CD4-positive, alpha-beta T cell treated with Interleukin-2 at 100 ng/mL for 4 hours (primary cell): Measurements from ENCODE around the gene LPAR6.

Experiments
- DNase-seq: peaks from one replicate; pipeline ENCODE4 v3.0.0-alpha.2; 2020; ENCODE audit warnings: low spot score

LPAR6 gene

GRCh38 chr13:48369988-48370387 is 42.9 kb downstream of the LPAR6 start:
- DNase-seq: no peak
